Measurements from ENCODE around the gene GAS2L3. TPM values are rescaled to one million over a fixed set of nuclear protein-coding genes. Genes with fewer than 3 reads are reported as not detected.

Gene GAS2L3
- total RNA-seq, 1 donor from 2014 or later: 5.2 TPM

DNA sequence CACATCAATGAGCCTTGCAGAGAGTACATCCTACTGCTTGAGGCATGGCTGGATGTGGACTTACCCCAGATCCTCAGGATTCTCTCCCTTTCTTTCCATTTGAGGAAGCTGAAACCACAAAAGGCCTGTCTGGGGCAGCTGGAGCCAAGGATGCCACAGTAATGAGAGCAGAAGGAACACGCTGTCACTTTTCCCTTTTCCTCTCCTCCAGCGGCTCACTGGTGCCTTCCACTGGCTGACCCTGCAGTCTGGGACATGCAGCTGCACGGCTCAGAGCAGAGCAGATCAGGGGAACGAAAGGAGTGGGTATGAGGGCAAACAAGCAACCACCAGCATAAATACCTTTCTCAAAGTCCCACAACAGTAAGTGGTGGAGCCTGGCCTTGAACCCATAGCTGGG is 78.2 kb downstream of the GAS2L3 start:
- Histone ChIP-seq H3K79me2 (ENCODE audit: insufficient read depth, low read length) (no peaks in the 10 kb centered on the region), H3K4me3 (ENCODE audit: insufficient read depth, low read depth, low read length) (no peak overlapping the region), H3K4me2 (ENCODE audit: low read length) (no peak overlapping the region), H3K27ac (ENCODE audit: low read depth, low read length) (no peak overlapping the region), H3K9me3 (ENCODE audit: insufficient read depth, low read depth, low read length) (no peaks in the 10 kb centered on the region), H3K27me3 (ENCODE audit: insufficient read depth, low read length) (no peaks in the 10 kb centered on the region), H2AFZ (ENCODE audit: low read depth, low read length) (no peak overlapping the region), H4K20me1 (ENCODE audit: insufficient read depth, low read length) (no peaks in the 10 kb centered on the region), H3K36me3 (ENCODE audit: insufficient read depth, low read length) (no peaks in the 10 kb centered on the region), H3K4me1 (ENCODE audit: insufficient read depth, low read length) (no peaks in the 10 kb centered on the region), H3K9ac (ENCODE audit: low read length) (no peak overlapping the region)
- Mint-ChIP-seq H3K4me1 (ENCODE audit: low read depth, unreplicated experiment) (peaks cover 23% of the 10 kb centered on the region), H3K36me3 (ENCODE audit: low read depth, unreplicated experiment) (no peaks in the 10 kb centered on the region), H3K27me3 (ENCODE audit: low read depth, unreplicated experiment) (no peaks in the 10 kb centered on the region), H3K9me3 (ENCODE audit: unreplicated experiment) (peaks cover 3% of the 10 kb centered on the region), H3K4me3 (ENCODE audit: unreplicated experiment) (no peak overlapping the region), H3K27ac (ENCODE audit: unreplicated experiment) (peak overlapping the region; percentile 80)
- no peak for DNase-seq (ENCODE audit: low read depth)
- no peak for FAIRE-seq
- TF ChIP-seq, protein P1, sequence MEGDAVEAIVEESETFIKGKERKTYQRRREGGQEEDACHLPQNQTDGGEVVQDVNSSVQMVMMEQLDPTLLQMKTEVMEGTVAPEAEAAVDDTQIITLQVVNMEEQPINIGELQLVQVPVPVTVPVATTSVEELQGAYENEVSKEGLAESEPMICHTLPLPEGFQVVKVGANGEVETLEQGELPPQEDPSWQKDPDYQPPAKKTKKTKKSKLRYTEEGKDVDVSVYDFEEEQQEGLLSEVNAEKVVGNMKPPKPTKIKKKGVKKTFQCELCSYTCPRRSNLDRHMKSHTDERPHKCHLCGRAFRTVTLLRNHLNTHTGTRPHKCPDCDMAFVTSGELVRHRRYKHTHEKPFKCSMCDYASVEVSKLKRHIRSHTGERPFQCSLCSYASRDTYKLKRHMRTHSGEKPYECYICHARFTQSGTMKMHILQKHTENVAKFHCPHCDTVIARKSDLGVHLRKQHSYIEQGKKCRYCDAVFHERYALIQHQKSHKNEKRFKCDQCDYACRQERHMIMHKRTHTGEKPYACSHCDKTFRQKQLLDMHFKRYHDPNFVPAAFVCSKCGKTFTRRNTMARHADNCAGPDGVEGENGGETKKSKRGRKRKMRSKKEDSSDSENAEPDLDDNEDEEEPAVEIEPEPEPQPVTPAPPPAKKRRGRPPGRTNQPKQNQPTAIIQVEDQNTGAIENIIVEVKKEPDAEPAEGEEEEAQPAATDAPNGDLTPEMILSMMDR (IDR thresholded peaks at IDR 0.05; ENCODE audit: insufficient read depth, low read depth, low read length): no peak
- TF ChIP-seq EZH2 (IDR thresholded peaks at IDR 0.05; ENCODE audit: insufficient read depth, low read length): no peak

DNA sequence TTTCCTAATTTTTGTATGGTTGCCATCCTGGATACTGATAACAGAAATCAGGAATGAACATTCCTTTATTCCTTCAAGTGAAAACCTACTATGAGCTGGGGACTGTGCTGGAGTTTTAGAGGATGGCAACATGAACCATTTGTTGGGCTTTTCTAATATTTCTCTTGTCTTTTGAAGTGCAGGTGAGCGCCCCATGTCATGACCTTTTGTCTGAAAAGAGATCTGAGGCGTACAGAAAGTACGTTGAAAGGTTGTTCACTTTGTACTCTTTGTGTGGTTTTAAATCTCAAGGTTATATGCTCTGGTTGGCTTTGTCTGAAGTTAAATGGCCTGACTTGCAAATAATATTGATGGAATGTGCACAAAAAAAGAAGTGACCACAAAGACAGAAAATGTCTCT is 79.0 kb downstream of the GAS2L3 start:
- Histone ChIP-seq H3K9ac (ENCODE audit: low read length) (no peak overlapping the region), H3K27ac (ENCODE audit: low read depth, low read length) (no peak overlapping the region), H3K4me3 (ENCODE audit: insufficient read depth, low read depth, low read length) (no peak overlapping the region), H3K27me3 (ENCODE audit: insufficient read depth, low read length) (no peaks in the 10 kb centered on the region), H4K20me1 (ENCODE audit: insufficient read depth, low read length) (no peaks in the 10 kb centered on the region), H3K4me2 (ENCODE audit: low read length) (no peak overlapping the region), H3K79me2 (ENCODE audit: insufficient read depth, low read length) (no peaks in the 10 kb centered on the region), H3K4me1 (ENCODE audit: insufficient read depth, low read length) (no peaks in the 10 kb centered on the region), H3K36me3 (ENCODE audit: insufficient read depth, low read length) (no peaks in the 10 kb centered on the region), H2AFZ (ENCODE audit: low read depth, low read length) (no peak overlapping the region), H3K9me3 (ENCODE audit: insufficient read depth, low read depth, low read length) (no peaks in the 10 kb centered on the region)
- Mint-ChIP-seq H3K27ac (ENCODE audit: unreplicated experiment) (peak overlapping the region; percentile 80), H3K4me1 (ENCODE audit: low read depth, unreplicated experiment) (peaks cover 26% of the 10 kb centered on the region), H3K27me3 (ENCODE audit: low read depth, unreplicated experiment) (no peaks in the 10 kb centered on the region), H3K9me3 (ENCODE audit: unreplicated experiment) (peaks cover 3% of the 10 kb centered on the region), H3K4me3 (ENCODE audit: unreplicated experiment) (no peak overlapping the region), H3K36me3 (ENCODE audit: low read depth, unreplicated experiment) (no peaks in the 10 kb centered on the region)
- no peak for TF ChIP-seq EZH2 (IDR thresholded peaks at IDR 0.05; ENCODE audit: insufficient read depth, low read length)
- TF ChIP-seq, protein P1 (IDR thresholded peaks at IDR 0.05; ENCODE audit: insufficient read depth, low read depth, low read length): no peak
- DNase-seq (ENCODE audit: low read depth) (no peak), FAIRE-seq (no peak)

DNA sequence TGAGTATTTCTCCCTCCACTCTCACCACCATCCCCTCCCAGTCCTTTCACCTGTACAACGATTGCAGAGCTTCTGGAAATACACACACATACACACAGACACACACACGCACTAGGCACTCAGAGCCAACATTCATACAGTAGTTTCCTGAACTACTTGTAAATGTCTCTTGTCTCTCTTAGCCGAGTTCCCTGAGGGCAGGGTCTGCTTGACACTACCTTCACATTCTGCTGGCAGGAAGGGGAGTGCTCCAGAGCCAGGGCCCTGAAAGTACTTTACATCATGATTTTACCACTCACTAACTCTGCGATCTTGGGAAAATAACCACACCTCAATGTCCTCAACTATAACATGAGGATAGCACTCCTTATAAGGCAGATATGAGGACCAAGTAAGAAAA is 82.7 kb downstream of the GAS2L3 start:
- FAIRE-seq: no peak
- no peak overlapping the region for H3K4me3 Mint-ChIP-seq (ENCODE audit: unreplicated experiment)
- peaks cover 1% of the 10 kb centered on the region for H3K4me1 ChIP-seq (ENCODE audit: insufficient read depth, low read length)
- H3K36me3 ChIP-seq (ENCODE audit: insufficient read depth, low read length): no peaks in the 10 kb centered on the region
- no peaks in the 10 kb centered on the region for H3K9me3 ChIP-seq (ENCODE audit: insufficient read depth, low read depth, low read length)
- no peak overlapping the region for H3K4me2 ChIP-seq (ENCODE audit: low read length)
- H4K20me1 ChIP-seq (ENCODE audit: insufficient read depth, low read length): no peaks in the 10 kb centered on the region
- TF ChIP-seq, protein P1 (IDR thresholded peaks at IDR 0.05; ENCODE audit: insufficient read depth, low read depth, low read length): no peak
- peaks cover 28% of the 10 kb centered on the region for H3K4me1 Mint-ChIP-seq (ENCODE audit: low read depth, unreplicated experiment)
- H3K27ac ChIP-seq (ENCODE audit: low read depth, low read length): no peak overlapping the region
- no peak overlapping the region for H3K4me3 ChIP-seq (ENCODE audit: insufficient read depth, low read depth, low read length)
- no peaks in the 10 kb centered on the region for H3K36me3 Mint-ChIP-seq (ENCODE audit: low read depth, unreplicated experiment)
- no peak for DNase-seq (ENCODE audit: low read depth)
- no peak overlapping the region for H3K27ac Mint-ChIP-seq (ENCODE audit: unreplicated experiment)
- no peak overlapping the region for H2AFZ ChIP-seq (ENCODE audit: low read depth, low read length)
- no peaks in the 10 kb centered on the region for H3K27me3 ChIP-seq (ENCODE audit: insufficient read depth, low read length)
- H3K9me3 Mint-ChIP-seq (ENCODE audit: unreplicated experiment): peaks cover 5% of the 10 kb centered on the region
- H3K79me2 ChIP-seq (ENCODE audit: insufficient read depth, low read length): no peaks in the 10 kb centered on the region
- H3K9ac ChIP-seq (ENCODE audit: low read length): no peak overlapping the region
- no peaks in the 10 kb centered on the region for H3K27me3 Mint-ChIP-seq (ENCODE audit: low read depth, unreplicated experiment)
